Activated CD4-positive, CD25-positive, alpha-beta regulatory T cell treated with anti-CD3 and anti-CD28 coated beads, Interleukin-2, amount 50 U/mL, for 24 hours (primary cell): ENCODE data around the gene PAQR7.

Source experiments
- ATAC-seq, 2 donors: fragments of 150-1000 bp; cut with Tn5 transposase; one replicate each; pipeline ENCODE4 v1.10.0; 2021; ENCODE audit warnings: mild to moderate bottlenecking in 1 of 2, moderate library complexity in 1 of 2

The PAQR7 gene

GRCh38 chr1:25873120-25873519, 2.4 kb downstream of the PAQR7 start:
- no peak for ATAC-seq

GRCh38 chr1:25872713-25873112, 2.8 kb downstream of the PAQR7 start:
- no peak for ATAC-seq

DNA sequence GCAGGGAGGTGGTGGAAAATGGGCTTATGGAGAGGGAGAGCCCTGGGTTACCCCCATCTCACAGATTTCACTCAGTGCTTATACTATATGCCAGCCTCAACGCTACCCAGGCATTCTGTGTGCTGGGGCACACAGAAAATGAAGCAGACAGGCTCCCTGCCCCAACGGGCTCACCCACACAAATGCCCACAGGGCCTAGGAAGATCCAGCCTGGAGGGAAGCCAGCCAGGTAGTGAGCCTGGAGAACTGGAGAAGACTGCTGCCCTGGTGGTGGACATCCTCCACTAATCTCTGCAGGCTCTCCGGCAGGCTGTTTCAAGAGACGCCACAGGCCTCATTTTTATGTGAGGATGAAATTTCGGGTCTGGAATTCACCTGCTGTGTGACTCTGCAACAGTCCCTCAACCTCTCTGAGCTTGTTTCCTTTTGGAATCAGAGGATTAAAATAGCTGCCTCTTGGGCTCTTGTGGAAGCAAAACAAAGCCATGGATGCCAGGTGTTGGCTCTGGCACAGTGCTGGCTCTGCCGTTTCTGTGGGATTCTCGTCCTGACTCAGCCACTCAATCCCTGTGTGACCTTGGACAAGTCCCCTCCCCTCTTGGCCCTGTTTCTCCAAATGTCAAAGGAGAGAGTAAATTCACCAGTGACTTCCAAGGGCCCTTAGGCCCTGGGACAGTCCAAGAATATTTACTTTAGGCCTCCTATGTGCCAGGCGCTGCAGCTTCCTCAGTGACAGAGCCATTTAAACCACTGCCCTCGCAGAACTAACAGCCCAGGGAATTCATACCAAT, 3.6 kb downstream of the PAQR7 start:
- ATAC-seq = no peak

DNA sequence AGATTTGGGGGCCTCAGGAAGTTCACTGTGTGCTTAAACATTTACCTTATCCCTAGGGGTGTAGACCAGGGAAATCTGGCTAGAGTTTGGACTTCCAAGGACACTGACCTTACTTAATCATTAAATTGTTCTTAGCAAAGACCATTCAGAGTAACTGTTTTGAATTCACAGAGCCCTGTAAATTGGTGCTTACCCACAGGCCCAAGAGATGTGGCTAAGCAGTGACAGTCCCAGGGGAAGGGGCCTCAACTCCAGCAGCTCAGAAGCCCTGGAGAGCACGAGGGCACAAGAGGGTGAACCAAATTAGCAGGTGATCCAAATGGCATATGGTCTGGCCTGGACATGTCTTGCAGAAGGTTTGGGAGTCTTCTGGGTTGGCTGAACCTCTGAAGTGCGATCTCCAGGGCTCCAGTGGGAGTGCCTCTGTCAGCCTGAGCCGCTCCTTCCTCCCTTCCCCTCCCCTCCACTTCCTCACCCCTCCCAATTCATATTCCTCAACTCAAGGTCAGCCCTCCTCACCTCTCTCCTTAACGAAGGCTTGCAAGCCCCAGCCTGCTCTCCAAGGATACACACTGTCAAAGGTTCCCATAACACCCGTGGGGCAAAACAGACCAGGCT, 4.3 kb downstream of the PAQR7 start:
- ATAC-seq = no peak

- no peak for ATAC-seq
Measured at GRCh38 chr1:25870614-25871013, 4.9 kb downstream of the PAQR7 start.

DNA sequence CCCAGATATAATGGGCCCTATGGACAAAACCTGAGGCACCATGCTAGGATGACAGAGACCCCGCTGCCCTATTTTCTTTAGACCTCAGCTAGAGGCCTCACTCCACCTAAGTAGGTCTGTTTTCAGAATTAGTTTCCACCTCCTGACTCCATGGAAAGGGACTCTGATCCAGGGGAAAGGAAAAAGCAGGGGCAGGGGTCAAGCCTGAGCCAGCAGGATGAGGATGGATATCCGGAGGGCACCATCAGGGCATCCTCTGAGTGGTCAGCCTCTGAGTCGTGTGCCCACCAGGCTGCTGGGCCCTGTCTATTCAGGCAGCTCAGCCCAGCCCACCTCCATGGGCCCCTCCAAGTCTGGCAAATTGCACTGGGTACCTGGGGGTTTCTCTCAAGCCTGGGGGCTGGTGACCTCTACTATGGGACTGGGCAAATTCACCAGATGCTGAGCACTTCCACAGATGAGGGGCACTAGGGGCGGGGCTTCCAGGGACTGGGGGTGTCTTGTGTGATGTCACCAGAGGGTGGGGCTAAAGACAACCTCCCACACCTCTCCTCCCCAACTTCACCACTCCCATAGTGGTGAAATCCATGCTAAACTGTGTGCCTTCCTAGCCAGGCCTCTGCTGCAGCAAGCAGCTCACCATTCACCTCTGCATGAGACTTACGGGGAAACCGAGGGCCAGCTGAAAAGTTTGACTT, 5.5 kb downstream of the PAQR7 start:
- ATAC-seq = no peak

- no peak for ATAC-seq
Measured at GRCh38 chr1:25867210-25867991, 8.1 kb downstream of the PAQR7 start.

DNA sequence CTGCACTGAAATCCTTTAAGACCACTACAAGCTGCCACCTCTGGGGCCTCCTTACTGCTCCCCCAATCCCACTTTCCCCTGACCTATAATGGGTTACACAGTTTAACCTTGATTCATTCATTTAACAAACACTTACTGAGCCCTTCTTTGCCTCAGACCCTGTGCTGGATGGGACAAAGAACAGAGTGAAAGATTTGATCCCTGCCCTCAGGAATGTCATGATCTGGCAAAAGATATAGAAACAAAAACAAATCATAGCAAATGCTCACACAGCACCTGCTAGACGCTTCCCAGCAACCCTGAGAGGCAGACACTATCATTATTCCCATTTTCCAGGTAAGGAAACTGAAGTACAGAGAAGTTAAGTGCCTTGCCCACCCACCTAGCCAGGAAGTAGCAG, 9.2 kb downstream of the PAQR7 start:
- no peak for ATAC-seq

- ATAC-seq = no peak
Measured at GRCh38 chr1:25864434-25864833, 11.1 kb downstream of the PAQR7 start.

- ATAC-seq = no peak
Measured at GRCh38 chr1:25863486-25864262, 11.8 kb downstream of the PAQR7 start.

GRCh38 chr1:25862785-25863485, 12.6 kb downstream of the PAQR7 start:
- ATAC-seq = no peak

- no peak for ATAC-seq
Measured at GRCh38 chr1:25861316-25862286, 13.9 kb downstream of the PAQR7 start.

GRCh38 chr1:25858906-25859789, 16.4 kb downstream of the PAQR7 start, which contains the start of gene AUNIP:
TSS of gene AUNIP (minus strand) at chr1:25859457. CDS start at chr1:25859357, 100 bp downstream.
- peak; percentile 96 to 97 for ATAC-seq

GRCh38 chr1:25858494-25858893, 17.0 kb downstream of the PAQR7 start:
- ATAC-seq = no peak

- ATAC-seq = no peak
Measured at GRCh38 chr1:25856856-25857255, 18.7 kb downstream of the PAQR7 start.

DNA sequence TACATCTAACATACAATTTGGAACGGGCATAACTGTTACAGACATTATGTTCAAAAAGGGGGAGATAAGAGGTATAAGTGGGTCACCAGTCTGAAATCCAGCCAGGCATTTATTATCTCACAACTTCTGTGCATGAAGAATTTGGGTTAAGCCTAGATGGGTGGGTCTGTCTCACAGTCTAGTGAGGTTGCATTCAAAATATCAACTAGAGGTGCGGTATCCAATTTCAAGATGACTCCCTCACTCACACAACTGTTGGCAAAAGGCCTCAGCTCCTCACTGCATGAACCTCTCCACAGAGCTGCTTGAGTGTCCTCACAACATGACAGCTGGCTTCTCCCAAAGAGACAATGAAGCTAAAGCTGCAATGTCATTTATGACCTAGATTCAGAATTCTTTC, 21.0 kb downstream of the PAQR7 start:
- no peak for ATAC-seq

- no peak for ATAC-seq
Measured at GRCh38 chr1:25848531-25848930, 27.0 kb downstream of the PAQR7 start.

DNA sequence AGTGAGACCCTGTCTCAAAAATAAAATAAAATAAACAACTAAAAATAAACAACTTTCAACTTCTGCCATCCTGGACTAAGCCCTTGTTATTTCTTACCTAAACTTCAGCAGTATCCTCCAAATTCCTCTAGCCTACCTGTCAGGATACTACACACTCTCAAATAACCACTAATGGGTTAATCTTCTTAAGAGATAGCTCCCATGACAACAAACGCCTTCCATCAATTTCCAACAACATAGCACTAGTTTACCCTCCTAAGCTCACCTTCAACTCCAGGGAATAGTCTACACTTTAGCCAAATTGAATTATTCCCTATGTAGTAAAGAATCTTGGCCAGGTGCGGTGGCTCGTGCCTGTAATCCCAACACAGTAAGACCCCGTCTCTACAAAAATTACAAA, 27.6 kb downstream of the PAQR7 start:
- ATAC-seq = no peak

- no peak for ATAC-seq
Measured at GRCh38 chr1:25845664-25846063, 29.8 kb downstream of the PAQR7 start.
